PFSK-1 (cell line): ENCODE data around the gene EGLN1.

Source experiments
- FOXP2 ChIP-seq: optimal IDR thresholded peaks from 2 replicates; pipeline ENCODE3; 2011; ENCODE audit warnings: borderline replicate concordance, control low read depth, inconsistent platforms; ENCODE audit not compliant: insufficient read depth; ENCODE audit errors: extremely low read length, extremely low read depth
- POLR2AphosphoS5 ChIP-seq: IDR thresholded peaks from 2 replicates; pipeline ENCODE4 v1.6.1; 2012; ENCODE audit warnings: low read depth, mild to moderate bottlenecking, control low read depth, low read length, moderate library complexity
- SIN3A ChIP-seq: IDR thresholded peaks from 2 replicates; pipeline ENCODE4 v1.6.1; 2012; ENCODE audit warnings: mild to moderate bottlenecking, low read length, moderate library complexity, borderline replicate concordance; ENCODE audit not compliant: insufficient read depth
- TAF1 ChIP-seq: IDR thresholded peaks from 2 replicates; pipeline ENCODE4 v1.6.1; 2012; ENCODE audit warnings: low read length, control low read depth, borderline replicate concordance; ENCODE audit not compliant: insufficient read depth
- TF ChIP-seq, protein P1 (sequence below), 2 experiments: IDR thresholded peaks; 2 replicates each; pipeline versions ENCODE4 v1.6.1 to v1.8.0; 2011 to 2012; ENCODE audit warnings: low read depth in 2 of 2, low read length in 2 of 2, control low read depth in 1 of 2, inconsistent platforms in 1 of 2, mild to moderate bottlenecking in 1 of 2, moderate library complexity in 1 of 2; ENCODE audit not compliant: insufficient read depth in 1 of 2

DNA sequence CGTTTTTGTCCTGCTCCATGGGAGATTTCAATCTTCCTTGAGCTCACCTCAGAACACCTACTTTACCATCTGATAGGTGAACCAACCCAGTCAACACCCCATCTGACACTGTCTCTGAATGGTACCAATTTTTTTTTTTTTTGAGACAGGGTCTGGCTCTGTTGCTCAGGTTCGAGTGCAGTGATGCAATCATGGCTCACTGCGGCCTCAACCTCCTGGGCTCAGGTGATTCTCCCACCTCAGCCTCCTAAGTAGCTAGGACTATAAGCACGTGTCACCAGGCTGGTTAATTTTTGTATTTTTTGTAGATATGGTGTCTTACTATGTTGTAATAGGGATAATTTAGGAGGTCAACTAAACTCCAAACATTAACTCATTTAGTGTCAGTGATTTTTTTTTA, 47.7 kb downstream of the EGLN1 start:
- TF ChIP-seq TAF1 (no peak), POLR2AphosphoS5 (no peak), SIN3A (no peak), FOXP2 (no peak)
- TF ChIP-seq, protein P1, sequence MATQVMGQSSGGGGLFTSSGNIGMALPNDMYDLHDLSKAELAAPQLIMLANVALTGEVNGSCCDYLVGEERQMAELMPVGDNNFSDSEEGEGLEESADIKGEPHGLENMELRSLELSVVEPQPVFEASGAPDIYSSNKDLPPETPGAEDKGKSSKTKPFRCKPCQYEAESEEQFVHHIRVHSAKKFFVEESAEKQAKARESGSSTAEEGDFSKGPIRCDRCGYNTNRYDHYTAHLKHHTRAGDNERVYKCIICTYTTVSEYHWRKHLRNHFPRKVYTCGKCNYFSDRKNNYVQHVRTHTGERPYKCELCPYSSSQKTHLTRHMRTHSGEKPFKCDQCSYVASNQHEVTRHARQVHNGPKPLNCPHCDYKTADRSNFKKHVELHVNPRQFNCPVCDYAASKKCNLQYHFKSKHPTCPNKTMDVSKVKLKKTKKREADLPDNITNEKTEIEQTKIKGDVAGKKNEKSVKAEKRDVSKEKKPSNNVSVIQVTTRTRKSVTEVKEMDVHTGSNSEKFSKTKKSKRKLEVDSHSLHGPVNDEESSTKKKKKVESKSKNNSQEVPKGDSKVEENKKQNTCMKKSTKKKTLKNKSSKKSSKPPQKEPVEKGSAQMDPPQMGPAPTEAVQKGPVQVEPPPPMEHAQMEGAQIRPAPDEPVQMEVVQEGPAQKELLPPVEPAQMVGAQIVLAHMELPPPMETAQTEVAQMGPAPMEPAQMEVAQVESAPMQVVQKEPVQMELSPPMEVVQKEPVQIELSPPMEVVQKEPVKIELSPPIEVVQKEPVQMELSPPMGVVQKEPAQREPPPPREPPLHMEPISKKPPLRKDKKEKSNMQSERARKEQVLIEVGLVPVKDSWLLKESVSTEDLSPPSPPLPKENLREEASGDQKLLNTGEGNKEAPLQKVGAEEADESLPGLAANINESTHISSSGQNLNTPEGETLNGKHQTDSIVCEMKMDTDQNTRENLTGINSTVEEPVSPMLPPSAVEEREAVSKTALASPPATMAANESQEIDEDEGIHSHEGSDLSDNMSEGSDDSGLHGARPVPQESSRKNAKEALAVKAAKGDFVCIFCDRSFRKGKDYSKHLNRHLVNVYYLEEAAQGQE (IDR thresholded peaks at IDR 0.05; ENCODE audit: insufficient read depth in 1 of 2, low read depth in 2 of 2, low read length in 2 of 2) = no peak
